Body of pancreas (tissue), 4 donors: ENCODE measurements around the gene CSPG4.

Experiments used
- POLR2A ChIP-seq, 3 donors: fragments of 450-650 bp; IDR thresholded peaks; one replicate each; pipeline ENCODE4 v1.6.1; 2016; ENCODE audit warnings: antibody characterized with exemption in 3 of 3, mild to moderate bottlenecking in 2 of 3
- TF ChIP-seq, protein P1 (sequence below), 7 experiments: fragments of 450-650 bp in 4 of 7; fragments of 200-600 bp in 3 of 7; sonication (generic) in 3 of 7; IDR thresholded peaks; one replicate each; pipeline ENCODE4 v1.5.1; 2016 to 2019; ENCODE audit warnings: antibody characterized with exemption in 7 of 7

DNA sequence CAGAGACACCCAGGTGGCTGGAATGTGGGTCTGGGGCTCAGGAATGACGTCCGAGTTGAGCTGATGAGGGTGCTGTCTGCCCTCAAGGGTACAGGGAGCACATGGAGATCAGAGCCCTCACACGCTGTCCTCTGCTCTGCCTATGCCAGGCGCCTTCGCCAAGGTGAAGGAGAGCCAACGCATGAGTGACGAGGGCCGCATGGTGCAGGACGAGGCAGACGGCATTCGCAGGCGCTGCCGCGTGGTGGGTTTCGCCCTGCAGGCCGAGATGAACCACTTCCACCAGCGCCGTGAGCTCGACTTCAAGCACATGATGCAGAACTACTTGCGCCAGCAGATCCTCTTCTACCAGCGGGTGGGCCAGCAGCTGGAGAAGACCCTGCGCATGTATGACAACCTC lies 55.8 kb downstream of the CSPG4 start:
- TF ChIP-seq, protein P1, sequence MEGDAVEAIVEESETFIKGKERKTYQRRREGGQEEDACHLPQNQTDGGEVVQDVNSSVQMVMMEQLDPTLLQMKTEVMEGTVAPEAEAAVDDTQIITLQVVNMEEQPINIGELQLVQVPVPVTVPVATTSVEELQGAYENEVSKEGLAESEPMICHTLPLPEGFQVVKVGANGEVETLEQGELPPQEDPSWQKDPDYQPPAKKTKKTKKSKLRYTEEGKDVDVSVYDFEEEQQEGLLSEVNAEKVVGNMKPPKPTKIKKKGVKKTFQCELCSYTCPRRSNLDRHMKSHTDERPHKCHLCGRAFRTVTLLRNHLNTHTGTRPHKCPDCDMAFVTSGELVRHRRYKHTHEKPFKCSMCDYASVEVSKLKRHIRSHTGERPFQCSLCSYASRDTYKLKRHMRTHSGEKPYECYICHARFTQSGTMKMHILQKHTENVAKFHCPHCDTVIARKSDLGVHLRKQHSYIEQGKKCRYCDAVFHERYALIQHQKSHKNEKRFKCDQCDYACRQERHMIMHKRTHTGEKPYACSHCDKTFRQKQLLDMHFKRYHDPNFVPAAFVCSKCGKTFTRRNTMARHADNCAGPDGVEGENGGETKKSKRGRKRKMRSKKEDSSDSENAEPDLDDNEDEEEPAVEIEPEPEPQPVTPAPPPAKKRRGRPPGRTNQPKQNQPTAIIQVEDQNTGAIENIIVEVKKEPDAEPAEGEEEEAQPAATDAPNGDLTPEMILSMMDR (IDR thresholded peaks at IDR 0.05): no peak
- TF ChIP-seq POLR2A (IDR thresholded peaks at IDR 0.05): no peak
